GM12864 (cell line): ENCODE results near the gene QPRT.
"Not testable (repeated sequence)": the region's sequence is repeated elsewhere in the genome, so short reads cannot be mapped to it uniquely, and the experiment has no call there.

Source experiments
- DNase-seq: peaks from one replicate; pipeline ENCODE4 v3.0.0-alpha.2; 2011; ENCODE audit warnings: low read depth
- H3K4me3 ChIP-seq: 2 replicates; pipeline ENCODE4 v1.5.1; 2011; ENCODE audit warnings: mild to moderate bottlenecking, low read depth, low read length, control low read depth
- TF ChIP-seq, protein P1 (sequence below): IDR thresholded peaks from 2 replicates; pipeline ENCODE4 v1.5.1; 2011; ENCODE audit warnings: low read depth, mild to moderate bottlenecking, moderate library complexity, low read length, control low read depth, inconsistent platforms; ENCODE audit errors: missing control alignments

The QPRT gene

DNA sequence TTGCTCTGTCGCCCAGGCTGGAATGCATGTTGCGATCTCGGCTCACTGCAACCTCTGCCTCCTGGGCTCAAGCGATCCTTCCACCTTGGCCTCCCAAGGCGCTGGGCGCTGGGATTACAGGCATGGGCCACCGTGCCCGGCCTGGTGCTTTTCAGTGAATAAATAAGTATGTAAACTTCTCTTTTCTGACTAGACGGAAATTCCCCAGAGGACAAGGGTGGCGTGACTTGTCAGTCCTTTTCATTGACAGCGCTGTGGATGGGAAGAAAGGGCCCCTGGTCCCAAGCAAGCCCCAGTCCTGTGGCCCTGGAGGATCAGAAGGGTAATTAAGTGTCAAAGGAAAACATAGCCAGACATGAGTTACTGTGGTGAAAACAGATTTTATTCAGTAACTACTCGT, 25.5 kb upstream of the QPRT start:
- DNase-seq, result no peak
- TF ChIP-seq, protein P1, sequence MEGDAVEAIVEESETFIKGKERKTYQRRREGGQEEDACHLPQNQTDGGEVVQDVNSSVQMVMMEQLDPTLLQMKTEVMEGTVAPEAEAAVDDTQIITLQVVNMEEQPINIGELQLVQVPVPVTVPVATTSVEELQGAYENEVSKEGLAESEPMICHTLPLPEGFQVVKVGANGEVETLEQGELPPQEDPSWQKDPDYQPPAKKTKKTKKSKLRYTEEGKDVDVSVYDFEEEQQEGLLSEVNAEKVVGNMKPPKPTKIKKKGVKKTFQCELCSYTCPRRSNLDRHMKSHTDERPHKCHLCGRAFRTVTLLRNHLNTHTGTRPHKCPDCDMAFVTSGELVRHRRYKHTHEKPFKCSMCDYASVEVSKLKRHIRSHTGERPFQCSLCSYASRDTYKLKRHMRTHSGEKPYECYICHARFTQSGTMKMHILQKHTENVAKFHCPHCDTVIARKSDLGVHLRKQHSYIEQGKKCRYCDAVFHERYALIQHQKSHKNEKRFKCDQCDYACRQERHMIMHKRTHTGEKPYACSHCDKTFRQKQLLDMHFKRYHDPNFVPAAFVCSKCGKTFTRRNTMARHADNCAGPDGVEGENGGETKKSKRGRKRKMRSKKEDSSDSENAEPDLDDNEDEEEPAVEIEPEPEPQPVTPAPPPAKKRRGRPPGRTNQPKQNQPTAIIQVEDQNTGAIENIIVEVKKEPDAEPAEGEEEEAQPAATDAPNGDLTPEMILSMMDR, result no peak
- H3K4me3 ChIP-seq, result no peak overlapping the region

DNA sequence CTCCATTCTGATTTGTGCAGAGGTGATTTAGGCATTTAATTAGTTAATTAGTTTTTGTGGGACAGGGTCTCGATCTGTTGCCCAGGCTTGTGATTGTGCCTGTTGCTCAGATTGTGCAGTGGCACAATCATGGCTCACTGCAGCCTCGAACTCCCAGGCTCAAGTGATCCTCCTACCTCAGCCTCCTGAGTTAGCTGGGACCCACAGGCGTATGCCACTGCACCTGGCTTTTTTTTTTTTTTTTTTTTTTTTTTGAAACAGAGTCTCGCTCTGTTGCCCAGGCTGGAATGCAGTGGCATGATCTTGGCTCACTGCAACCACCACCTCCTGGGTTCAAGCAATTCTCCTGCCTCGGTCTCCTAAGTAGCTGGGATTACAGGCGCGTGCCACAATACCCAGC, 25.1 kb upstream of the QPRT start:
- DNase-seq, result not testable (repeated sequence)

DNA sequence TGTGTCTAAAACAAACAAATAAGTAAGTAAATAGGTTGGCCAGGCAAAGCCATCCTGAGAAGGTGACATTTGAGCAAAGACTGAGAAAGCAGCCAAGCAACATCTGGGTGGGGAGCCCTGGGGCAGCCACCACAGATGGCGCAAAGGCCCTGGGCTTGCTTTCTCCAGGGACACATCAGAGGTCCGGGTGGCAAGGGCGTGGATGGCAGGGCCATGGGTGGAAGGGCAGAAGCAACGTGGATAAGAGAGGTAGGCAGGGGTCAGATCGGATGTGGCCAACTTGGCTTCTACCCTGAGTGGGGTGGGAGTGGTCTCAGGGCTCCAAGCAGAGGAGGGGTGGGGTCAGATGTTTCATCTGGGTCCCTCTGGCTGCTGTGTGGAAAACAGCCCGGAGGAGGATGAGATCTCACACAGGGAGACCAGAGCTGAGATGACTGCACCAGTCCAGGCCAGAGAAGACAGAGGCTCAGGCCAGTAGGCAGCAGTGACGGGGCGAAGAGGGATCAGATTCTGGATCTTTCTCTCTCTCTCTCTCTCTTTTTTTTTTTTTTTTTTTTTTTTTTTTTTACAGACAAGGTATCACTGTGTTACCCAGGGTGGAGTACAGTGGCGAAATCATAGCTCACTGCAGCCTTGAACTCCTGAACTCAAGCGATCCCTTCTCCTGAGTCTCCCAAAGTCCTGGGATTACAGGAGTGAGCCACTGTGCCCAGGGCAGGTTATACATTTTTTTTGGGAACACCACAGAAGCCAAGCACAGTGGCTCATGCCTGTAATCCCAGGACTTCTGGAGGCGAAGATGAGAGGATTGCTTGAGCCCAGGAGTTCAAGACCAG, 22.1 kb upstream of the QPRT start:
- no peak overlapping the region for H3K4me3 ChIP-seq
- DNase-seq, result no peak
- TF ChIP-seq, protein P1, result no peak

More for the DNA sequence above, 25.1 kb upstream of the QPRT start:
- H3K4me3 ChIP-seq, result not testable (repeated sequence)

DNA sequence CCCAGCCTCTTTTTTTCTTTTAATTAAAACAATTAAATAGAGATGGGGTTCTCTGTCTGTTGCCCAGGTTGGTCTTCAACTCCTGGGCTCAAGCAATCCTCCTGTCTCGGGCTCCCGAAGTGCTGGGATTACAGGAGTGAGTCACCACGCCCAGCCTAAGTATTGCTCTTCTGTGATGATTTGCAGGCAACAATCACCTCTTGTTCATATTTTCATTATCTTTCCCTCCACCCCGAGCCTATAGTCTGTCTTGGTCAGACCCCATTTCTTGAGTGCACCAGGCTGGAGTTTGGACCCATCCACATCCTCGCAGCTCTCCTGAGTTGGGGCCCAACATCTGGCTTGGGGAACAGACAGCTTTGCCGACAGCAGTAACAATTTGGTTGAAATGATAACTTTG, 20.3 kb upstream of the QPRT start:
- no peak for DNase-seq
- H3K4me3 ChIP-seq, result no peak overlapping the region
- TF ChIP-seq, protein P1, result no peak

DNA sequence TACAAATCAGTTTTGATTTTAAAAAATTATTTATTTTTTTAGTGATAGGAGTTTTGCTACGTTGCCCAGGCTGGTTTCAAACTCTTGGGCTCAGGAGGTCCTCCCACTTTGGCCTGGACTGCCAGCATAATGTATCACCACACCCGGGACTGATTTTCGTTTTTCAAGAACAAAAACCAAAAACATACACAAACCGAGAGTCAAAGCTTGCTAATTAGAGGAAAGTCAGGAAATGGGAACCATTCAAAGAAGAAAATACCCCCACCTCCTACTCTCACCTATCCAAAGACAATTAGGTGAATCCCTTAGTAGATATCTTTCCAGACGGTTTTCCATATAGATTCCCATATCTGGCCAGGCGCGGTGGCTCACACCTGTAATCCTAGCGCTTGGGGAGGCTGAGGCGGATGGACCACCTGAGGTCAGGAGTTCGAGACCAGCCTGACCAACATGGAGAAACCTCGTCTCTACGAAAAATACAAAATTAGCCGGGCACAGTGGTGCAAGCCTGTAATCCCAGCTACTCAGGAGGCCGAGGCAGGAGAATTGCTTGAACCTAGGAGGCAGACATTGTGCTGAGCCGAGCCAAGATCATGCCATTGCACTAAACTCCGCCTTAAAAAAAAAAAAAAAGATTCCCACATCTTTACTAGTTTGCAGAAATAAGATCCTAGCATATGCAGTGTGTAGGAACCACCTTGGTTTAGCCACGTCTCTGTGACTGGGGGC, 16.8 kb upstream of the QPRT start:
- peak overlapping the region; percentile 73 for H3K4me3 ChIP-seq
- TF ChIP-seq, protein P1, result no peak
- no peak for DNase-seq

DNA sequence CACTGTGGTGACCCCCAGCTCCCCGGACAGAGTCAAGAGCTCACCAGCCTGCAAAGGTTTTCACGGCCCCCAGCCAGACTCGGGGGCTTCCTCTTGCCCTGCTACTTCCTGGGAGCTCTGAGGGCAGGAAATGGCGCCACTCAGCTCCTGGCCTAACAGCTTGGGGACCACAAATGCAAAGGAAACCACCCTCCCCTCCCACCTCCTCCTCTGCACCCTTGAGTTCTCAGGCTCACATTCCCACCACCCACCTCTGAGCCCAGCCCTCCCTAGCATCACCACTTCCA, 16.3 kb upstream of the QPRT start:
- no peak for DNase-seq
- TF ChIP-seq, protein P1, result no peak
- peak overlapping the region; percentile 73 for H3K4me3 ChIP-seq

DNA sequence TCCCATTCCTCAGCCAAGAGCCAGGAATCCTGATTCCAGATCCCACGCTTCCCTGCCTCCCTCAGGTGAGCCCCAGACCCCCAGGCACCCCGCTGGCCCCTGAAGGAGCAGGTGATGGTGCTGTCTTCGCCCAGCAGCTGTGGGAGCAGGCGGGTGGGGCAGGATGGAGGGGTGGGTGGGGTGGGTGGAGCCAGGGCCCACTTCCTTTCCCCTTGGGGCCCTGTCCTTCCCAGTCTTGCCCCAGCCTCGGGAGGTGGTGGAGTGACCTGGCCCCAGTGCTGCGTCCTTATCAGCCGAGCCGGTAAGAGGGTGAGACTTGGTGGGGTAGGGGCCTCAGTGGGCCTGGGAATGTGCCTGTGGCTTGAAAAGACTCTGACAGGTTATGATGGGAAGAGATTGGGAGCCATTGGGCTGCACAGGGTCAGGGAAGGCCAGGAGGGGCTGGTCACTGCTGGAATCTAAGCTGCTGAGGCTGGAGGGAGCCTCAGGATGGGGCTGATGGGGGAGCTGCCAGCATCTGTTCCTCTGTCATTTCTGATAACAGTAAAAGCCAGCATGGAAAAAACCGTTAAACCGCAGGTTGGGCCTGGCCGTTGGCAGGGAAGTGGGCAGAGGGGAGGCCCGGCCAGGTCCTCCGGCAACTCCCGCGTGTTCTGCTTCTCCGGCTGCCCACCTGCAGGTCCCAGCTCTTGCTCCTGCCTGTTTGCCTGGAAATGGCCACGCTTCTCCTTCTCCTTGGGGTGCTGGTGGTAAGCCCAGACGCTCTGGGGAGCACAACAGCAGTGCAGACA, 15.8 kb upstream of the QPRT start, which contains the start of gene SPN:
Gene SPN (plus strand): TSS at position 232 of the 791 bp plus-strand sequence. CDS start 482 bp downstream, at position 714.
- DNase-seq, result no peak
- TF ChIP-seq, protein P1, result no peak
- H3K4me3 ChIP-seq, result peak within 1 kb of the TSS; percentile 73
